Measurements from ENCODE around the gene PSMD6. TPM values are rescaled to one million over a fixed set of nuclear protein-coding genes. Genes with fewer than 3 reads are reported as not detected.

Gene PSMD6
- total RNA-seq, 2 donors from 2014 or later: 54.4 to 70.3 TPM

DNA sequence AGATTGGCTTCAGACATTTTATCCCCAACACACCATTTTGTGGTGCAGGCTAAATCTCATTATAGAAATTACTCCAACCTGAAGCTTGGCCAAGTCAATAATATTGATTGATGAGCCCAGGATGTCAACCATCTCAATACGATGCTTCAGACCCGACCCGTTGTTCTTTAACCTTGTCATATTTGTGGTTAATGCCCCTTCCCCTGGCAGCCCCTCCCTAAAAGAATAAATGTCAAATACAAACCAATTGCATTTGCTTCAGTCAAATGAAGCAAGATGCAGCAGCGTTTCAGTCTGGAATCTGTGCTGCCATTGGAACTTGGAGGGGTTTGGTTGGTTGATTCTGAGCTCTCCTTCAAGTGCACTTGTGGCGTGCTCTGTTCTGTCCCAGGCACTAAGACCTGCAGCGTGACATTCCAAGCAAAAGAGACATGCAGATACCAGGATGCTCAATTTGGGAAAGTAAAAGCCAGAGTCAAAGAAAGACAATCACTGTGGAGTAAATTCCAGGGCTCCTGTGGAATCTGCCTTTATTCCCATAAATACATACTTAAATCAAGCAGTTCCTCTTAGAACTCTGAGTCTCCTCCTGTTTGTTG is 23.8 kb upstream of the PSMD6 start:
- Histone ChIP-seq H3K9me3 (no peaks in the 10 kb centered on the region), H3K27ac (no peak overlapping the region), H3K36me3 (no peaks in the 10 kb centered on the region), H3K4me3 (no peak overlapping the region), H3K4me1 (ENCODE audit: control insufficient read depth in 1 of 2, low read depth in 2 of 2) (no peaks in the 10 kb centered on the region), H3K27me3 (replicated peaks; ENCODE audit: insufficient read depth) (no peaks in the 10 kb centered on the region)
- ATAC-seq (ENCODE audit: insufficient number of reproducible peaks, low FRiP score, low read depth): no peak
- no peak for DNase-seq (ENCODE audit: low spot score)
- TF ChIP-seq, protein P1, sequence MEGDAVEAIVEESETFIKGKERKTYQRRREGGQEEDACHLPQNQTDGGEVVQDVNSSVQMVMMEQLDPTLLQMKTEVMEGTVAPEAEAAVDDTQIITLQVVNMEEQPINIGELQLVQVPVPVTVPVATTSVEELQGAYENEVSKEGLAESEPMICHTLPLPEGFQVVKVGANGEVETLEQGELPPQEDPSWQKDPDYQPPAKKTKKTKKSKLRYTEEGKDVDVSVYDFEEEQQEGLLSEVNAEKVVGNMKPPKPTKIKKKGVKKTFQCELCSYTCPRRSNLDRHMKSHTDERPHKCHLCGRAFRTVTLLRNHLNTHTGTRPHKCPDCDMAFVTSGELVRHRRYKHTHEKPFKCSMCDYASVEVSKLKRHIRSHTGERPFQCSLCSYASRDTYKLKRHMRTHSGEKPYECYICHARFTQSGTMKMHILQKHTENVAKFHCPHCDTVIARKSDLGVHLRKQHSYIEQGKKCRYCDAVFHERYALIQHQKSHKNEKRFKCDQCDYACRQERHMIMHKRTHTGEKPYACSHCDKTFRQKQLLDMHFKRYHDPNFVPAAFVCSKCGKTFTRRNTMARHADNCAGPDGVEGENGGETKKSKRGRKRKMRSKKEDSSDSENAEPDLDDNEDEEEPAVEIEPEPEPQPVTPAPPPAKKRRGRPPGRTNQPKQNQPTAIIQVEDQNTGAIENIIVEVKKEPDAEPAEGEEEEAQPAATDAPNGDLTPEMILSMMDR (IDR thresholded peaks at IDR 0.05): no peak

DNA sequence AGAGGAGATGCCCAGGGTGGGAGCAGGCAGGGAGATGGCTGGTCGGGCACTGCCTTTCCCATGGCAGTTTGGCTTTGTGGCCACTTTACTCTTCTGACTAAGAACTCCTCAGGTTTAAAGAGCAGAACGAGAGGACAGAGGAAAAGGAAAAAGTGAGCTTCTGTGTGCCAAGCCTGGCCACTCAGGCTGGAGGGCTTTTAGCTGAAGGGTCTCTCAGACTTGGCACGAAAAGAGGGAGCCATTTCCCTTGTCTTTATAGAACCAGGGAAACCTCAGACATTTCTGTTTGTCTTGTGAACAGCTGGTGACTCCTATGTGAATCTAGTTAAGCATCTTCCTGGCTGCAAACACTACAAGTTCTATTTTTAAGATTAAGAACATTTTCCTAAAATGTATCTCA is 23.3 kb upstream of the PSMD6 start:
- no peaks in the 10 kb centered on the region for H3K36me3 ChIP-seq
- TF ChIP-seq, protein P1 (IDR thresholded peaks at IDR 0.05): no peak
- DNase-seq (ENCODE audit: low spot score): no peak
- no peak for ATAC-seq (ENCODE audit: insufficient number of reproducible peaks, low FRiP score, low read depth)
- H3K27me3 ChIP-seq (replicated peaks; ENCODE audit: insufficient read depth): no peaks in the 10 kb centered on the region
- no peaks in the 10 kb centered on the region for H3K4me1 ChIP-seq (ENCODE audit: control insufficient read depth in 1 of 2, low read depth in 2 of 2)
- H3K27ac ChIP-seq: no peak overlapping the region
- H3K4me3 ChIP-seq: no peak overlapping the region
- no peaks in the 10 kb centered on the region for H3K9me3 ChIP-seq

DNA sequence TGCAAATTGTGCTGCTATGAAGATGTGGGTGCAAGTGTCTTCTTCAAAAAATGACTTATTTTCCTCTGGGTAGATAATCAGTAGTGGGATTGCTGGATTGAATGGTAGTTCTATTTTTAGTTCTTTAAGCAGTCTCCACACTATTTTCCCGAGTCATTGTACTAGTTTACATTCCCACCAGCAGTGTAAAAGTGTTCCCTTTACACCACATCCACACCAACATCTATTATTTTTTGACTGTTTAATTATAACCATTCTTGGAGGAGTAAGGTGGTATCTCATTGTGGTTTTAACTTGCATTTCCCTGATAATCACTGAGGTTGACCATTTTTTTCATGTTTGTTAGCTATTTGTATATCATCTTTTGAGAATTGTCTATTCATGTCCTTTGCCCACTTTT is 19.7 kb upstream of the PSMD6 start:
- Histone ChIP-seq H3K9me3 (no peaks in the 10 kb centered on the region), H3K27ac (no peak overlapping the region), H3K4me1 (ENCODE audit: control insufficient read depth in 1 of 2, low read depth in 2 of 2) (no peaks in the 10 kb centered on the region)

GRCh38 chr3:64039981-64040733 is 16.9 kb upstream of the PSMD6 start:
- no peak for ATAC-seq (ENCODE audit: insufficient number of reproducible peaks, low FRiP score, low read depth)
- TF ChIP-seq, protein P1 (IDR thresholded peaks at IDR 0.05): no peak

More for the DNA sequence above, 19.7 kb upstream of the PSMD6 start:
- Histone ChIP-seq H3K36me3 (no peaks in the 10 kb centered on the region), H3K4me3 (no peak overlapping the region), H3K27me3 (replicated peaks; ENCODE audit: insufficient read depth) (no peaks in the 10 kb centered on the region)
- DNase-seq (ENCODE audit: low spot score) (no peak), ATAC-seq (ENCODE audit: insufficient number of reproducible peaks, low FRiP score, low read depth) (no peak)
- TF ChIP-seq, protein P1 (IDR thresholded peaks at IDR 0.05): no peak

GRCh38 chr3:64039332-64039731 is 16.0 kb upstream of the PSMD6 start:
- Histone ChIP-seq H3K9me3 (no peaks in the 10 kb centered on the region), H3K36me3 (no peaks in the 10 kb centered on the region), H3K4me1 (ENCODE audit: control insufficient read depth in 1 of 2, low read depth in 2 of 2) (no peaks in the 10 kb centered on the region), H3K27me3 (replicated peaks; ENCODE audit: insufficient read depth) (no peaks in the 10 kb centered on the region), H3K27ac (no peak overlapping the region), H3K4me3 (no peak overlapping the region)
- ATAC-seq (ENCODE audit: insufficient number of reproducible peaks, low FRiP score, low read depth) (no peak), DNase-seq (ENCODE audit: low spot score) (no peak)
- TF ChIP-seq, protein P1 (IDR thresholded peaks at IDR 0.05): no peak

More at GRCh38 chr3:64039981-64040733, 16.9 kb upstream of the PSMD6 start:
- no peak overlapping the region for H3K4me3 ChIP-seq
- DNase-seq (ENCODE audit: low spot score): no peak
- no peaks in the 10 kb centered on the region for H3K9me3 ChIP-seq
- H3K36me3 ChIP-seq: no peaks in the 10 kb centered on the region
- H3K4me1 ChIP-seq (ENCODE audit: control insufficient read depth in 1 of 2, low read depth in 2 of 2): no peaks in the 10 kb centered on the region
- H3K27me3 ChIP-seq (replicated peaks; ENCODE audit: insufficient read depth): no peaks in the 10 kb centered on the region
- H3K27ac ChIP-seq: no peak overlapping the region

Measured in thoracic aorta (tissue), 2 donors.